ENCODE results near the gene UMODL1.
A peak's percentile ranks its signal among the peaks of the same experiment; 100 is the strongest.

The UMODL1 gene

GRCh38 chr21:42155045-42155855, 84.1 kb downstream of the UMODL1 start:
- no peaks in the 10 kb centered on the region for H3K36me3 Mint-ChIP-seq
- H3K27me3 Mint-ChIP-seq: no peaks in the 10 kb centered on the region
- no peaks in the 10 kb centered on the region for H3K9me3 Mint-ChIP-seq
- H3K27ac Mint-ChIP-seq: no peak overlapping the region
- H3K4me3 Mint-ChIP-seq: no peak overlapping the region
- peaks cover 23% of the 10 kb centered on the region for H3K4me1 Mint-ChIP-seq

GRCh38 chr21:42156690-42157605, 85.8 kb downstream of the UMODL1 start:
- H3K27ac Mint-ChIP-seq: no peak overlapping the region
- no peaks in the 10 kb centered on the region for H3K9me3 Mint-ChIP-seq
- no peaks in the 10 kb centered on the region for H3K27me3 Mint-ChIP-seq
- no peaks in the 10 kb centered on the region for H3K36me3 Mint-ChIP-seq
- peaks cover 37% of the 10 kb centered on the region for H3K4me1 Mint-ChIP-seq
- no peak overlapping the region for H3K4me3 Mint-ChIP-seq

- no peaks in the 10 kb centered on the region for H3K27me3 Mint-ChIP-seq
- no peaks in the 10 kb centered on the region for H3K9me3 Mint-ChIP-seq
- H3K4me3 Mint-ChIP-seq: no peak overlapping the region
- H3K27ac Mint-ChIP-seq: no peak overlapping the region
- H3K4me1 Mint-ChIP-seq: peaks cover 41% of the 10 kb centered on the region
- H3K36me3 Mint-ChIP-seq: no peaks in the 10 kb centered on the region
Observed at GRCh38 chr21:42157606-42158310, 86.6 kb downstream of the UMODL1 start.

- no peaks in the 10 kb centered on the region for H3K27me3 Mint-ChIP-seq
- no peaks in the 10 kb centered on the region for H3K36me3 Mint-ChIP-seq
- peaks cover 43% of the 10 kb centered on the region for H3K4me1 Mint-ChIP-seq
- peak overlapping the region; percentile 64 for H3K27ac Mint-ChIP-seq
- no peaks in the 10 kb centered on the region for H3K9me3 Mint-ChIP-seq
- H3K4me3 Mint-ChIP-seq: no peak overlapping the region
Observed at GRCh38 chr21:42158846-42159245, 87.7 kb downstream of the UMODL1 start.

- Mint-ChIP-seq H3K27ac (no peak overlapping the region), H3K27me3 (no peaks in the 10 kb centered on the region), H3K4me3 (no peak overlapping the region), H3K36me3 (no peaks in the 10 kb centered on the region), H3K9me3 (no peaks in the 10 kb centered on the region), H3K4me1 (peaks cover 49% of the 10 kb centered on the region)
Observed at GRCh38 chr21:42159560-42160110, 88.5 kb downstream of the UMODL1 start.

DNA sequence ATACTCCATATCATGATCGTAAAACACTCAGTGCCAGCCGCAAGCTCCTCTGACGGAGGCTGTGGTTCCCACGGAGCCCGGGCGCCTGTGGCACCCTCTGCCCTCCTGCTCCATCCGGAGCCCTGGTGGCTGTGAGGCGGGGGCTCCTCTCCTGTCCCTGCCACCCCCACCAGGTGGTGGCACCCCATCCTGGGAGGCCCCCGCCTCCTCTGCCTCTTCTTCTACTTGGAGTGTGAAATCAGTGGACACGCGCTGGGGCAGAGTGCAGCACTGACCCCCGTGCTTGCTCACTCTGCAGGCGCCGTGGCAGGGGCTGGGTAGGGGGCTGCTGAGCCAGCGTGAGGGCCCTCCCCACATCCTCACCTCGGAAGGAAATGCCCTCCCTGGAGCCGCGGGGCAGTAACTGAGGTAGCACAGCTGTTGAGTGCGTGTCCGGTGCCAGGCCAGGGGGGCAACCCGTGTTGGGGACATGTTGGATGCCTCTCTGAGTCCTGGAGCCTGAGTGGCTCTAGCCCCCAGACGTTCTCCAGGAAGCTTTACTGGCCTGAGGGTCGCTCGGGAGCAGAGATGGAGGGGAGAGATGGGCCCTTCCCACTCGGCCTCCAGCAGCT, 89.1 kb downstream of the UMODL1 start:
- Mint-ChIP-seq H3K36me3 (no peaks in the 10 kb centered on the region), H3K9me3 (no peaks in the 10 kb centered on the region), H3K27me3 (no peaks in the 10 kb centered on the region), H3K4me1 (peaks cover 49% of the 10 kb centered on the region), H3K27ac (no peak overlapping the region), H3K4me3 (no peak overlapping the region)

GRCh38 chr21:42160765-42161164, 89.6 kb downstream of the UMODL1 start:
- H3K36me3 Mint-ChIP-seq: no peaks in the 10 kb centered on the region
- H3K27me3 Mint-ChIP-seq: no peaks in the 10 kb centered on the region
- H3K4me3 Mint-ChIP-seq: no peak overlapping the region
- peaks cover 46% of the 10 kb centered on the region for H3K4me1 Mint-ChIP-seq
- H3K27ac Mint-ChIP-seq: peak overlapping the region; percentile 75
- H3K9me3 Mint-ChIP-seq: no peaks in the 10 kb centered on the region

DNA sequence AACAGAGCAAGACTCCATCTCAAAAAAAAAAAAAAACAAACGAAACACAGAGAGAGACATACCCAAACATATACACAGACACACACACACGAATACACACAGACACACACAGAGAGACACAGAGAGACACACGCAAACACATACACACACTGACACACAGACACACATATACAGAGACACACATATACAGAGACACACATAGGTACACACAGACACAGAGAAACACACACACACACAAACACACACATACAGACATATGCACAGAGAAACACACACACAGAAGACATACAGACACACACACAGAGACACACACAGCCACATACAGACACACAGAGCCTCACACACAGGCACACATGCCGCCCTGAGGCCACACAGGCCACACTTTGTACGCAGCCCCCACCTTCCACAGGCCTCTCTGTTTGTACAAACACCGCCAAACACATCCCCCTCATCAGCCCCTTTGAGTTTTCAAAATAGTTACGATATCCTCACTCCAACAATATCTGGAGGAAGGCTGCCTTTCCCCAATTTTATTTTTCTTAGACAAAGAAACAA, 90.4 kb downstream of the UMODL1 start:
- Mint-ChIP-seq H3K4me1 (peaks cover 43% of the 10 kb centered on the region), H3K9me3 (no peaks in the 10 kb centered on the region), H3K27me3 (no peaks in the 10 kb centered on the region), H3K4me3 (no peak overlapping the region), H3K27ac (peak overlapping the region; percentile 36), H3K36me3 (no peaks in the 10 kb centered on the region)

DNA sequence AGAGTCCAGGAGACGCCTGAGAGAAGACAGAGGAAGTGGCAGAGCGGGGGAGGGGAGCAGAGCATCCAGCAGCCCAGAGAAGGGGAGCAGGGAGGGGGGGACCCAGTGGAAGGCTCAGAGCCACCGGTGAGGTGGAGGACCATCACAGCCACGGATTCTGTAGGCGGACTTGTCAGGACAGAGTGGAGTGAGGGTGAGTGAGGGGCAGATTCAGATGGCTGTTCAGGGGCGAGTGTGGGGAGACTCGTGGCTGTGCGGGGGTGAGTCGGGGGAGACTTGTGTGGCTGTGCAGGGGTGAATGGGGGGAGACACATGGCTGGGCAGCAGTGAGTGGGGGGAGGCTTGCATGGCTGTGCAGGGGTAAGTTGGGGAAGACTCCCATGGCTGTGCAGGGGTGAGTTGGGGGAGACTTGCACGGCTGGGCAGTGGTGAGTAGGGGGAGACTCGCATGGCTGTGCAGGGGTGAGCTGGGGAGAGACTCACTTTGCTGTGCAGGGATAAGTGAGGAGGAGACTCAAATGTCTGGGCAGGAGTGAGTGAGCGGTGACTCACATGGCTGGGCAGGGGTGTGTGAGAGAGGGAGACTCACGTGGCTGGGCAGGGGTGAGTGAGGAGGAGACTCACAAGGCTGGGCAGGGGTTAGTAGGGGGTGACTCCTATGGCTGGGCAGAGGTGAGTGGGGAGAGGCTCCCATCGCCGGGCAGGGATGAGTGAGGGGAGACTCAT, 91.0 kb downstream of the UMODL1 start:
- Mint-ChIP-seq H3K4me1 (peaks cover 43% of the 10 kb centered on the region), H3K27me3 (no peaks in the 10 kb centered on the region), H3K4me3 (no peak overlapping the region), H3K27ac (peak overlapping the region; percentile 11), H3K36me3 (no peaks in the 10 kb centered on the region), H3K9me3 (no peaks in the 10 kb centered on the region)

DNA sequence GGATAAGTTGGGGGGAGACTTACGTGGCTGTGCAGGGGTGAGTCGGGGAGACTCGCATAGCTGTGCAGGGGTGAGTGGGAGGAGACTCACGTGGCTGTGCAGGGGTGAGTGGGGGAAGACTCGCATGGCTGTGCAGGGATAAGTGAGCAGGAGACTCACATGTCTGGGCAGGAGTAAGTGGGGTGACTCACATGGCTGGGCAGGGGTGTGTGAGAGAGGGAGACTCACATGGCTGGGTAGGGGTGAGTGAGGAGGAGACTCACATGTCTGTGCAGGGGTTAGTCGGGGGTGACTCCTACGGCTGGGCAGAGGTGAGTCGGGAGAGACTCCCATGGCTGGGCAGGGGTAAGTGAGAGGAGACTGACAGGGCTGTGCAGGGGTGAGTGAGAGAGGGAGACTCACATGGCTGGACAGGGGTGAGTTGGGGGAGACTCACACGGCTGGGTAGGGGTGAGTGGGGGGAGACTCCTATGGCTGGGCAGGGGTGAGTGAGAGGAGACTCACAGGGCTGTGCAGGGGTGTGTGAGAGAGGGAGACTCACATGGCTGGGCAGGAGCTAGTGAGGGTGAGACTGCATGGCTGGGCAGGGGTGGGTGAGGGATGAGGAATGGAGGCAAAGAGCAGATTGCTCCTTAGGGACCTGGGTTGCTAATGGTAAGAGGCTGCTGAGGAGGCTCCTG, 91.9 kb downstream of the UMODL1 start:
- Mint-ChIP-seq H3K36me3 (no peaks in the 10 kb centered on the region), H3K9me3 (no peaks in the 10 kb centered on the region), H3K4me1 (peaks cover 43% of the 10 kb centered on the region), H3K4me3 (no peak overlapping the region), H3K27me3 (no peaks in the 10 kb centered on the region), H3K27ac (no peak overlapping the region)

DNA sequence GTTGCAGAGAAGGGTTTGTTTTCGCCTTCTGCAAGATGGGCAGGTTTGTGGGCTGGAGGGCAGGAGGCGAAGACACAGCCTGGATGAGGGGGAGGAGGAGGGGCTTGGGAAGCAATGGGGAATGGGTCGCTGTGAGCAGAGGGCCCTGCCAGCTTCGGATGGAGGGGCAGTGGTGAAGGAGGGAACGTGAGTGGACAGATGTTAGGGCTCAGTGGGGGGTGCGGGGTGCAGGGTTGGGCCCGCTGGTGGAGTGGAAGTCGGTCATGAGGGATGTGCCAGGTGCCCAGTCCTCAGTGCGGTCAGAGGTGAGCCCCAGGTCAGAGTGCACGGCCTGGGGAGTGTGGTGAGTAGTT, 92.4 kb downstream of the UMODL1 start:
- no peaks in the 10 kb centered on the region for H3K36me3 Mint-ChIP-seq
- H3K9me3 Mint-ChIP-seq: no peaks in the 10 kb centered on the region
- no peaks in the 10 kb centered on the region for H3K27me3 Mint-ChIP-seq
- no peak overlapping the region for H3K27ac Mint-ChIP-seq
- H3K4me1 Mint-ChIP-seq: peaks cover 43% of the 10 kb centered on the region
- H3K4me3 Mint-ChIP-seq: no peak overlapping the region

DNA sequence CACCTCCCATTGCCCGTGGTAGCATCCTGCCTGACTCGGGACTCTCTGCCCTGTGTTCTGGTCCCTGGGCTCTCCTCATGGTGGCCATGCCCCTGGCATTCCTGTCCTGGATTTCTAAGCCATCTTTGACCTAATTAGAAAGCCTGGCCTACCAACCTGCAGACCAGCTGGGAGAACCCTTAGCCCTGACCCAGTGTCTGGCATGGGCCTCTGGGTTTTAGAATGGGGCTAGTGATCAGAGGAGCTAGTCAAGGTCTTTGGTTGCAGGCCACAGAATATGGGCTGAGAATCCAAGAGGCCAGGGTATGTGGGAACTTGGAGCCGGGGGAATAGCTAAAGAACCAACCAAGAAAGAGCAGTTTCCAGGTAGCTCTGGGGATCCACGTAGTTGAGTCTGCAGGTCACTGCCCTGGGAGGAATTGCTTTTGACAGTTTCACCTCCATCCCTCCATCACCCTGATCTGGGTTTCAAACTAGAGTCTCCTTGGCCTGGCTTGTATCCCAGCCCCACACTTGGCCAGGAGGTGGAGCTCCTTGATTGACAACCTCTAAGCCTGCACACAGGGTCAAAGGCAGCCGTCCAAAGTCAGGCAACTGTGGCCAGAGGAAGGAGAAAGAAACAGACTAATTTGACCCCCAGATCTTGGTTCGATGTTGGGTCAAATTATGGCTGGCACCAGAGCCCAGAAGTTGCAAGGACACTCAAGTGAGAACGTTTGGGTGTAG, 93.1 kb downstream of the UMODL1 start:
- H3K27me3 Mint-ChIP-seq: no peaks in the 10 kb centered on the region
- H3K36me3 Mint-ChIP-seq: no peaks in the 10 kb centered on the region
- H3K4me1 Mint-ChIP-seq: peaks cover 40% of the 10 kb centered on the region
- H3K27ac Mint-ChIP-seq: no peak overlapping the region
- H3K4me3 Mint-ChIP-seq: no peak overlapping the region
- H3K9me3 Mint-ChIP-seq: no peaks in the 10 kb centered on the region

DNA sequence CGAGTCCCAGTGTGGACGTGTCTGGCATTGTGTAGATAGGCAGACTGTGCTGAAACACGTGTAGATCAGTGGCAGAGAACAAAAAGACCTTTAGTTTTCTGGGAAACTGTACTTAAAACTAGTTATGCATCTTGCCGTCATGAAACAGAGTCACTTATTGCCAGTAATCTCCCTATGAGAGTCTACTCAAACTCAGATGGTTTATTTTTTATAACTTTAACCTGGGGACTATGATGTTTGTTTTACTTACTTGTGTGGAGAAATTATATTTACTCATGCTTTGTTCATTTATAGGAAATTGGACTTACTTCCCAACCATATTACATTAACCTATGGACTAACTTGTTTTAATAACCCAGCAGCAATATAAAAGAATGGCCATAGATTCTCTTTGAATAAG, 93.7 kb downstream of the UMODL1 start:
- peaks cover 40% of the 10 kb centered on the region for H3K4me1 Mint-ChIP-seq
- no peaks in the 10 kb centered on the region for H3K36me3 Mint-ChIP-seq
- H3K27ac Mint-ChIP-seq: no peak overlapping the region
- H3K4me3 Mint-ChIP-seq: no peak overlapping the region
- no peaks in the 10 kb centered on the region for H3K9me3 Mint-ChIP-seq
- H3K27me3 Mint-ChIP-seq: no peaks in the 10 kb centered on the region

All from activated naive CD4-positive, alpha-beta T cell treated with anti-CD3 and anti-CD28 coated beads, Interleukin-2, amount 50 U/mL, for 24 hours (primary cell).